ENCODE results near the gene CTIF. TPM values are rescaled to one million over a fixed set of nuclear protein-coding genes. Genes with fewer than 3 reads are reported as not detected.

The CTIF gene
- polyA plus RNA-seq, 1 donor from 2014 or later = 50.2 TPM

DNA sequence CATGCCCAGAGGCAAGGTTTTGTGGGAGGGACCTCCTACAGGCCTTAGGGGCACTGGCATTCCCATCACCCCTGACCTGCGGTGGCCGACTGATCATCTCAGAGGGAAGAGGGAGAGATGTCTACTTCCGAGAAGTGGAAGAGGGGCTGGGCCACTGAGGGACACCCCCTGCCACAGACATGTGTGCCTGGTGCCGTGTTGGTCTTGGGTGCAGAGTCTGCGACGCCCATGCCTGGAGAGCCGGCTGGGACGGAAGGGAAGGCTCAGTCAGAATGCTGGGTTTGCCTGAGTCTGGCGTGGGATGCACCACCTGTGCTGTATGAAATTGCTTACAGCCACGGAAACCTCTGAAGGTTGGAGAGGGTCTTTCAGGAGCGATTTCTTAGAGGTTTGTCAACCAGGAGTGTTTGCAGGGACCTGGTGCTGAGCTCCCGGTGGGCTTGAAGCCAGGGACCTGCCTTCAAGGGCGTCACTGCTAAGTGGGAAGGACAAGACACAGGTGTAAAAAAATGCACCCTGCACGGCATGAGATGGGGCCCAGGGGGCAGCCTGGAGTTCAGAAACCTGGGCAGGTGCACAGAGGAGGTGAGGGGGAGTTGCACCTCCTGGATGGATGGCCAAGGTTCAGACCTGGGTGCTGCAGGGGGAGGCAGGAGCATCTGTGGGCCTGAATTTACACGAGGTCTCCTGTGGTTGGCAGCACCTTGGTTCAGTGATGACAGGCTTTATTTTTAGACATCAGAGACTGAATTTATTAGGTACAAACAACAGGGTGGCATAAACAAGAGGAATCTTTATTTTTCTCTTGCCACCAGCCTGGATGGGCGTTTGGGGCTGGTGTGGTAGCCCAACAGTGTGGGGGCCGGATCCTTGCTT, 100.3 kb downstream of the CTIF start:
- no peak overlapping the region for H3K9ac ChIP-seq (ENCODE audit: low read length)
- no peak overlapping the region for H2AFZ ChIP-seq (ENCODE audit: low read depth, low read length)
- H4K20me1 ChIP-seq (ENCODE audit: insufficient read depth) = no peaks in the 10 kb centered on the region
- H3K79me2 ChIP-seq (replicated peaks; ENCODE audit: insufficient read depth, low read length) = no peaks in the 10 kb centered on the region
- no peaks in the 10 kb centered on the region for H3F3A ChIP-seq (ENCODE audit: insufficient read depth, low read length, poor library complexity, severe bottlenecking)
- H3K27ac ChIP-seq (ENCODE audit: low read length) = no peak overlapping the region
- H3K9me3 ChIP-seq (ENCODE audit: low read length) = no peaks in the 10 kb centered on the region
- H3K4me3 ChIP-seq (ENCODE audit: low read length) = no peak overlapping the region
- H3K27me3 ChIP-seq (ENCODE audit: insufficient read depth, low read depth, low read length) = no peaks in the 10 kb centered on the region
- no peaks in the 10 kb centered on the region for H3K36me3 ChIP-seq (ENCODE audit: insufficient read depth, low read length)
- no peak overlapping the region for H3K4me2 ChIP-seq (ENCODE audit: low read length)
- TF ChIP-seq, protein P1, sequence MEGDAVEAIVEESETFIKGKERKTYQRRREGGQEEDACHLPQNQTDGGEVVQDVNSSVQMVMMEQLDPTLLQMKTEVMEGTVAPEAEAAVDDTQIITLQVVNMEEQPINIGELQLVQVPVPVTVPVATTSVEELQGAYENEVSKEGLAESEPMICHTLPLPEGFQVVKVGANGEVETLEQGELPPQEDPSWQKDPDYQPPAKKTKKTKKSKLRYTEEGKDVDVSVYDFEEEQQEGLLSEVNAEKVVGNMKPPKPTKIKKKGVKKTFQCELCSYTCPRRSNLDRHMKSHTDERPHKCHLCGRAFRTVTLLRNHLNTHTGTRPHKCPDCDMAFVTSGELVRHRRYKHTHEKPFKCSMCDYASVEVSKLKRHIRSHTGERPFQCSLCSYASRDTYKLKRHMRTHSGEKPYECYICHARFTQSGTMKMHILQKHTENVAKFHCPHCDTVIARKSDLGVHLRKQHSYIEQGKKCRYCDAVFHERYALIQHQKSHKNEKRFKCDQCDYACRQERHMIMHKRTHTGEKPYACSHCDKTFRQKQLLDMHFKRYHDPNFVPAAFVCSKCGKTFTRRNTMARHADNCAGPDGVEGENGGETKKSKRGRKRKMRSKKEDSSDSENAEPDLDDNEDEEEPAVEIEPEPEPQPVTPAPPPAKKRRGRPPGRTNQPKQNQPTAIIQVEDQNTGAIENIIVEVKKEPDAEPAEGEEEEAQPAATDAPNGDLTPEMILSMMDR (IDR thresholded peaks at IDR 0.05; ENCODE audit: poor library complexity, severe bottlenecking) = no peak
- no peak for TF ChIP-seq RAD21 (conservative IDR thresholded peaks at IDR 0.05)
- TF ChIP-seq EP300 (conservative IDR thresholded peaks at IDR 0.05; ENCODE audit: poor library complexity, severe bottlenecking) = no peak
- TF ChIP-seq POLR2AphosphoS5 (IDR thresholded peaks at IDR 0.05) = no peak
- TF ChIP-seq, protein P2, sequence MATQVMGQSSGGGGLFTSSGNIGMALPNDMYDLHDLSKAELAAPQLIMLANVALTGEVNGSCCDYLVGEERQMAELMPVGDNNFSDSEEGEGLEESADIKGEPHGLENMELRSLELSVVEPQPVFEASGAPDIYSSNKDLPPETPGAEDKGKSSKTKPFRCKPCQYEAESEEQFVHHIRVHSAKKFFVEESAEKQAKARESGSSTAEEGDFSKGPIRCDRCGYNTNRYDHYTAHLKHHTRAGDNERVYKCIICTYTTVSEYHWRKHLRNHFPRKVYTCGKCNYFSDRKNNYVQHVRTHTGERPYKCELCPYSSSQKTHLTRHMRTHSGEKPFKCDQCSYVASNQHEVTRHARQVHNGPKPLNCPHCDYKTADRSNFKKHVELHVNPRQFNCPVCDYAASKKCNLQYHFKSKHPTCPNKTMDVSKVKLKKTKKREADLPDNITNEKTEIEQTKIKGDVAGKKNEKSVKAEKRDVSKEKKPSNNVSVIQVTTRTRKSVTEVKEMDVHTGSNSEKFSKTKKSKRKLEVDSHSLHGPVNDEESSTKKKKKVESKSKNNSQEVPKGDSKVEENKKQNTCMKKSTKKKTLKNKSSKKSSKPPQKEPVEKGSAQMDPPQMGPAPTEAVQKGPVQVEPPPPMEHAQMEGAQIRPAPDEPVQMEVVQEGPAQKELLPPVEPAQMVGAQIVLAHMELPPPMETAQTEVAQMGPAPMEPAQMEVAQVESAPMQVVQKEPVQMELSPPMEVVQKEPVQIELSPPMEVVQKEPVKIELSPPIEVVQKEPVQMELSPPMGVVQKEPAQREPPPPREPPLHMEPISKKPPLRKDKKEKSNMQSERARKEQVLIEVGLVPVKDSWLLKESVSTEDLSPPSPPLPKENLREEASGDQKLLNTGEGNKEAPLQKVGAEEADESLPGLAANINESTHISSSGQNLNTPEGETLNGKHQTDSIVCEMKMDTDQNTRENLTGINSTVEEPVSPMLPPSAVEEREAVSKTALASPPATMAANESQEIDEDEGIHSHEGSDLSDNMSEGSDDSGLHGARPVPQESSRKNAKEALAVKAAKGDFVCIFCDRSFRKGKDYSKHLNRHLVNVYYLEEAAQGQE (IDR thresholded peaks at IDR 0.05; ENCODE audit: borderline replicate concordance) = no peak
- no peak for TF ChIP-seq TAF1 (IDR thresholded peaks at IDR 0.05; ENCODE audit: low read depth)
- TF ChIP-seq MXI1 (conservative IDR thresholded peaks at IDR 0.05; ENCODE audit: poor library complexity, severe bottlenecking) = no peak
- TF ChIP-seq EZH2 (IDR thresholded peaks at IDR 0.05; ENCODE audit: borderline replicate concordance, insufficient read depth, low read length, poor library complexity, severe bottlenecking) = no peak
- no peak for TF ChIP-seq SMC3 (conservative IDR thresholded peaks at IDR 0.05; ENCODE audit: poor library complexity)
- no peaks in the 10 kb centered on the region for H3K9me2 ChIP-seq (ENCODE audit: insufficient read depth, low read length)

DNA sequence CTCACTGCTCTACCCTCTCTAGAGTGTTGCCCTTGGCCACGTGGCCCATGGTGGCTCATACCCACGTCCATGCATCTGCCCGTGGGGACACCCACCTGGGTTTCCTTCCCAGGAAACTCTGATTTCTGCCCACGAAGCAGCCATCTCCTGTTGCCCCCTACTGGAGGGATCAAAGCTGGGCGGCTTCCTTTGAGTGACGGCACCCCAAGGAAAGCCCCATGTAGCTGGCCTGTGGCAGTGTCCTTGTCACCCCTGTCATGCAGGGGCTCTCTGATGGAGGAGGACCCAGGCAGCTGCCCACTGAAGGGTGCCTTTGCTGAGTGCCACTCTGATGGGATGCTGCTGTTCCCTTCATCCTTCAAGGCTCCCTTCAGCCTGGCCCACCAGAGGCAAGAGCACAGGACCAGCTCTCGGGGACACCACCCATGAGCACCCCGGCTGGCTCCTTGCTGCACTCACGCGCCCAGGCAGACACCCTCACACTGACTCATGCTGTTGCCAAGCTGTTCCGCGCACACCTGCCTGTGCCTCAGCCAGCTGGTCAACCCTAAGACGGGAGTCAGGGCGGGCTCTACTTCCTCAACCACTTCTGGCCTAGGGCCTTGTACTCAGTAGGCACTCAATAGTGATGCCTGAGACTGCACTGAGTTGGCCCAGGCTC, 101.1 kb downstream of the CTIF start:
- H3K9ac ChIP-seq (ENCODE audit: low read length) = no peak overlapping the region
- no peaks in the 10 kb centered on the region for H3F3A ChIP-seq (ENCODE audit: insufficient read depth, low read length, poor library complexity, severe bottlenecking)
- no peaks in the 10 kb centered on the region for H3K36me3 ChIP-seq (ENCODE audit: insufficient read depth, low read length)
- no peaks in the 10 kb centered on the region for H3K9me2 ChIP-seq (ENCODE audit: insufficient read depth, low read length)
- TF ChIP-seq RAD21 (conservative IDR thresholded peaks at IDR 0.05) (no peak), SMC3 (conservative IDR thresholded peaks at IDR 0.05; ENCODE audit: poor library complexity) (no peak), MXI1 (conservative IDR thresholded peaks at IDR 0.05; ENCODE audit: poor library complexity, severe bottlenecking) (no peak), TAF1 (IDR thresholded peaks at IDR 0.05; ENCODE audit: low read depth) (no peak), EZH2 (IDR thresholded peaks at IDR 0.05; ENCODE audit: borderline replicate concordance, insufficient read depth, low read length, poor library complexity, severe bottlenecking) (no peak), POLR2AphosphoS5 (IDR thresholded peaks at IDR 0.05) (no peak), EP300 (conservative IDR thresholded peaks at IDR 0.05; ENCODE audit: poor library complexity, severe bottlenecking) (no peak)
- TF ChIP-seq, protein P1 (IDR thresholded peaks at IDR 0.05; ENCODE audit: poor library complexity, severe bottlenecking) = no peak
- TF ChIP-seq, protein P2 (IDR thresholded peaks at IDR 0.05; ENCODE audit: borderline replicate concordance) = no peak
- no peaks in the 10 kb centered on the region for H4K20me1 ChIP-seq (ENCODE audit: insufficient read depth)
- no peak overlapping the region for H3K4me2 ChIP-seq (ENCODE audit: low read length)
- H3K79me2 ChIP-seq (replicated peaks; ENCODE audit: insufficient read depth, low read length) = no peaks in the 10 kb centered on the region
- no peak overlapping the region for H3K27ac ChIP-seq (ENCODE audit: low read length)
- no peaks in the 10 kb centered on the region for H3K9me3 ChIP-seq (ENCODE audit: low read length)
- no peak overlapping the region for H3K4me3 ChIP-seq (ENCODE audit: low read length)
- H3K27me3 ChIP-seq (ENCODE audit: insufficient read depth, low read depth, low read length) = no peaks in the 10 kb centered on the region
- H2AFZ ChIP-seq (ENCODE audit: low read depth, low read length) = no peak overlapping the region

All from neural cell (in vitro differentiated cells).